ENCODE results near the gene SDC3. TPM values are rescaled to one million over a fixed set of nuclear protein-coding genes. Genes with fewer than 3 reads are reported as not detected.

Gene SDC3
- total RNA-seq, 1 experiment from 2014 or later = 0.04 TPM

- no peak overlapping the region for H2AFZ ChIP-seq (ENCODE audit: low read length)
- H3K9ac ChIP-seq (ENCODE audit: low read length) = no peak overlapping the region
Measured at GRCh38 chr1:30885570-30886522, 22.7 kb downstream of the SDC3 start.

GRCh38 chr1:30884723-30885122 is 23.8 kb downstream of the SDC3 start:
- Histone ChIP-seq H3K27me3 (ENCODE audit: low read length) (no peaks in the 10 kb centered on the region), H3K27ac (ENCODE audit: low read length) (no peak overlapping the region), H3K79me2 (ENCODE audit: low read length) (no peaks in the 10 kb centered on the region), H3K4me3 (ENCODE audit: low read length) (no peak overlapping the region), H4K20me1 (ENCODE audit: insufficient read depth, low read depth, low read length) (peaks cover 15% of the 10 kb centered on the region; the same call in 1 of the 2 replicates), H3K9me2 (replicated peaks; ENCODE audit: insufficient read depth, low read length) (no peaks in the 10 kb centered on the region), H3K9me3 (ENCODE audit: low read length) (no peaks in the 10 kb centered on the region), H3K4me2 (ENCODE audit: low read depth, low read length, poor library complexity, severe bottlenecking) (no peak overlapping the region), H3K9ac (ENCODE audit: low read length) (no peak overlapping the region), H3K36me3 (ENCODE audit: insufficient read depth, low read length) (no peaks in the 10 kb centered on the region), H2AFZ (ENCODE audit: low read length) (no peak overlapping the region), H3K4me1 (ENCODE audit: low read length) (peaks cover 42% of the 10 kb centered on the region)
- no peak for DNase-seq

More at GRCh38 chr1:30885570-30886522, 22.7 kb downstream of the SDC3 start:
- Histone ChIP-seq H4K20me1 (ENCODE audit: insufficient read depth, low read depth, low read length) (peaks cover 15% of the 10 kb centered on the region; the same call in 1 of the 2 replicates), H3K4me3 (ENCODE audit: low read length) (no peak overlapping the region), H3K4me1 (ENCODE audit: low read length) (peaks cover 34% of the 10 kb centered on the region), H3K9me2 (replicated peaks; ENCODE audit: insufficient read depth, low read length) (no peaks in the 10 kb centered on the region), H3K36me3 (ENCODE audit: insufficient read depth, low read length) (no peaks in the 10 kb centered on the region), H3K9me3 (ENCODE audit: low read length) (no peaks in the 10 kb centered on the region), H3K4me2 (ENCODE audit: low read depth, low read length, poor library complexity, severe bottlenecking) (no peak overlapping the region), H3K27me3 (ENCODE audit: low read length) (no peaks in the 10 kb centered on the region), H3K27ac (ENCODE audit: low read length) (no peak overlapping the region), H3K79me2 (ENCODE audit: low read length) (no peaks in the 10 kb centered on the region)
- DNase-seq = no peak

- Histone ChIP-seq H3K79me2 (ENCODE audit: low read length) (no peaks in the 10 kb centered on the region), H4K20me1 (ENCODE audit: insufficient read depth, low read depth, low read length) (peaks cover 13% of the 10 kb centered on the region; the same call in 1 of the 2 replicates), H3K27ac (ENCODE audit: low read length) (no peak overlapping the region), H2AFZ (ENCODE audit: low read length) (no peak overlapping the region), H3K27me3 (ENCODE audit: low read length) (no peaks in the 10 kb centered on the region), H3K4me2 (ENCODE audit: low read depth, low read length, poor library complexity, severe bottlenecking) (no peak overlapping the region), H3K4me3 (ENCODE audit: low read length) (no peak overlapping the region), H3K9ac (ENCODE audit: low read length) (no peak overlapping the region), H3K9me3 (ENCODE audit: low read length) (no peaks in the 10 kb centered on the region), H3K36me3 (ENCODE audit: insufficient read depth, low read length) (no peaks in the 10 kb centered on the region), H3K4me1 (ENCODE audit: low read length) (peaks cover 46% of the 10 kb centered on the region), H3K9me2 (replicated peaks; ENCODE audit: insufficient read depth, low read length) (no peaks in the 10 kb centered on the region)
- DNase-seq = no peak
Measured at GRCh38 chr1:30883389-30884172, 25.0 kb downstream of the SDC3 start.

DNA sequence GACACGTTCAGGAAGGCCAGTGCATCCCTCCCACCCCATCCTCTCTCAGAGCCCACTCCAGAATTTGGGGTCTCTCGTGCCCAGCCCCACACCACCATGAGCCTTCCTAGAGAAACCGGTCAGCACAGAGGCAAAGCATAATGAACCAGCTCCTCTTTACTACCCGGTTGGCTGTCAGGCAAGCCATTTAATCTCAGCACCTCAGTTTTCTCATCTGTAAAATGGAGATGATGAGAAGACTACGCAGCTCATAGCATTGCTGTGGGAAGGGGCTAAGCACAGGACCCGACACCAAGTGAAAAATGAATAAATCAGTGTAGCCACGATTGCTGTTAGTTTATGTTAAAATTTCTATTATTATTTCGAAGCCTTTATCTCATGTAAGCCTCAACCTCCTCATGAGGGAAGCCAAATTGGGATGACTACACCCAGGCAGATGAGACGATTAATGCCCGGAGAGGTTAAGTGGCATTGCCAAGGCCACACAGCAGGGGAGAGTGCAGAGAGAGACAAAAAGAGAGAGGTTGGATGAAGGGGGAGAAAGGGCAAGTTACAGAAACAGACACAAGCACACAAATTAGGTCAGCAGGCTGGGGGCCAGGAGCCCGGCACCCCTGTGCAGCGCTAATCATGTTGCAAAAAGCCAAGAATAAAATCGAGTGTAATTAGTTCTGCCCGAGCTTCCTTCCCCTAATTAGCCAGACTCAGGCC is 25.7 kb downstream of the SDC3 start:
- no peaks in the 10 kb centered on the region for H3K27me3 ChIP-seq (ENCODE audit: low read length)

DNA sequence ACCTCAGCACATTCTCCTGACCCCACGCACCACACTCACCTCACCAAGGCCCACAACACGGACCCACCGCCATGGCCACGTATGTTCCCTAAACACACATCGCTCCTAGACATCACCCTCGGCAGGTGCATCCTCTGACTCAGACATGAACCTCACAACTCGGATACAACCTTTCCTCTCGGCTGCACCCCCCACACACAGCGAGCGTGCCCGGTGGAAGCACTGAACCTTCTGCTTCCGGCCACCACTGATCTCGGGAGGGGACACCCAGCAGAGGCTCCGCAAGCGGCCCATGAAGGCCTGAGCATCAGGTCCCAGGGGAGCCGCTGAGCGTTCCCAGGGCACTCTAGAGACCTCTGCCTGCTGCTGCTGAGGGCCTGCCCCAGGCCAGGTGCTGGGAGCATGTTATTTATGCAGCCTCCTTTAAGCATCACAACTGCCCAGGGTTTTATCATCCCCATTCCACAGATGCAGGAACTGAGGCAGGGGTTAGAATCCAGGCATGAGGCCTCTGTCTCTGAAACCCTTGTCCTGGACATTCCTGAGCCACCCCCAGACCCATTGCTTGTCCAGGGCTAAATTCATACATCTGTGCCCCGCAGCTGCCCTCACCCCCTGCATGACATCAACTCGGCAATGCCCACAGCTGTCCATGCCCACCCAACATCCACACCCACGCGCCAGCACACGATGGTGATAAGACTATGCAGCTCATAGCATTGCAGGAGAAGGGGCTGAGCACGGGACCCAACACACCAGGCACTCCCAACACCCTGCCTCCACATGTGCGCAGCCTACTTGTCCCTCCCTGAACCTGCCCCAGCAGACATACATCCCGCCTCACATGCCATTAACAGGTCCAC is 27.0 kb downstream of the SDC3 start:
- Histone ChIP-seq H4K20me1 (ENCODE audit: insufficient read depth, low read depth, low read length) (peaks cover 9% of the 10 kb centered on the region; the same call in 1 of the 2 replicates), H2AFZ (ENCODE audit: low read length) (no peak overlapping the region), H3K9me3 (ENCODE audit: low read length) (no peaks in the 10 kb centered on the region), H3K9ac (ENCODE audit: low read length) (peak overlapping the region; percentile 10; the same call in 1 of the 2 replicates), H3K27me3 (ENCODE audit: low read length) (no peaks in the 10 kb centered on the region), H3K9me2 (replicated peaks; ENCODE audit: insufficient read depth, low read length) (no peaks in the 10 kb centered on the region), H3K36me3 (ENCODE audit: insufficient read depth, low read length) (no peaks in the 10 kb centered on the region), H3K27ac (ENCODE audit: low read length) (no peak overlapping the region), H3K4me1 (ENCODE audit: low read length) (peaks cover 31% of the 10 kb centered on the region), H3K4me3 (ENCODE audit: low read length) (peak overlapping the region; percentile 39; the same call in 1 of the 2 replicates), H3K79me2 (ENCODE audit: low read length) (no peaks in the 10 kb centered on the region), H3K4me2 (ENCODE audit: low read depth, low read length, poor library complexity, severe bottlenecking) (peak overlapping the region; percentile 64)
- peak; percentile 89 for DNase-seq

More for the DNA sequence above, 25.7 kb downstream of the SDC3 start:
- no peak overlapping the region for H3K4me3 ChIP-seq (ENCODE audit: low read length)
- H3K4me1 ChIP-seq (ENCODE audit: low read length) = peaks cover 38% of the 10 kb centered on the region
- no peaks in the 10 kb centered on the region for H3K36me3 ChIP-seq (ENCODE audit: insufficient read depth, low read length)
- no peaks in the 10 kb centered on the region for H3K9me2 ChIP-seq (replicated peaks; ENCODE audit: insufficient read depth, low read length)
- no peaks in the 10 kb centered on the region for H3K79me2 ChIP-seq (ENCODE audit: low read length)
- H4K20me1 ChIP-seq (ENCODE audit: insufficient read depth, low read depth, low read length) = peaks cover 9% of the 10 kb centered on the region; the same call in 1 of the 2 replicates
- H3K4me2 ChIP-seq (ENCODE audit: low read depth, low read length, poor library complexity, severe bottlenecking) = no peak overlapping the region
- DNase-seq = no peak
- no peak overlapping the region for H3K27ac ChIP-seq (ENCODE audit: low read length)
- no peak overlapping the region for H3K9ac ChIP-seq (ENCODE audit: low read length)
- no peak overlapping the region for H2AFZ ChIP-seq (ENCODE audit: low read length)
- H3K9me3 ChIP-seq (ENCODE audit: low read length) = no peaks in the 10 kb centered on the region

DNA sequence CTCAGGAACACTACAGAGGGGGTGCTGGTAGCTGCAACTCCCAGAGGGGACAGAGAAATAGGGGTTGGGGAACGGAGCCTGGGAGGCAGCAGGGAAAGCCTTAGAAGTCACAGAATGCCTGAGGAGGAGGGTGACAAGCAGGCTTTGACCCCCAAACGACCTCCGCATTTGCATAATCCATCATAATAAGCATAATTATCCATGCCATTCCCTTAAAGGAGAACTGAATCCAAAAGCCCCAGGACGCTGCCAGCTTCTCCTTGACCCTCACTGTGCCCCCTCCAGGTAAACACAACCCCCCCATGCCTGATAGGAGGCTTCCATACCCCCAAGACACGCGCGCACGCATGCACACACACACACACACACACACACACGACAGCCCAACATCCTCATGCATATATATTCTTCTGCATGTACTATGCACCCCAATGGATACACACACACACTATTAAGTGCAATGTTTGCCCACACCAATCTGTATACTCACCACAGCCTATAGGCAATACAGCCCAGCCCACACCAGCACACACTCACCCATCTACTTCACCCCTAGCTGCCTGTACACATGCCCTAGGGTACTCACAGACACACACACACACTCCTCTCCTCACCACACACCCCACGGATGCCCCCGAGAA is 27.8 kb downstream of the SDC3 start:
- Histone ChIP-seq H4K20me1 (ENCODE audit: insufficient read depth, low read depth, low read length) (peaks cover 9% of the 10 kb centered on the region; the same call in 1 of the 2 replicates), H3K27ac (ENCODE audit: low read length) (no peak overlapping the region), H3K27me3 (ENCODE audit: low read length) (no peaks in the 10 kb centered on the region), H3K36me3 (ENCODE audit: insufficient read depth, low read length) (no peaks in the 10 kb centered on the region), H3K9ac (ENCODE audit: low read length) (peak overlapping the region; percentile 10; the same call in 1 of the 2 replicates), H3K9me2 (replicated peaks; ENCODE audit: insufficient read depth, low read length) (no peaks in the 10 kb centered on the region), H3K4me1 (ENCODE audit: low read length) (peaks cover 31% of the 10 kb centered on the region), H3K79me2 (ENCODE audit: low read length) (no peaks in the 10 kb centered on the region), H3K4me2 (ENCODE audit: low read depth, low read length, poor library complexity, severe bottlenecking) (peak overlapping the region; percentile 64), H3K4me3 (ENCODE audit: low read length) (peak overlapping the region; percentile 39; the same call in 1 of the 2 replicates), H2AFZ (ENCODE audit: low read length) (no peak overlapping the region), H3K9me3 (ENCODE audit: low read length) (no peaks in the 10 kb centered on the region)
- DNase-seq = peak; percentile 56

Measured in Karpas-422 (cell line).